Stimulated activated memory B cell treated with anti-CD40 and anti-IgM and Interleukin-4, amounts not matched to agents 10 μg/mL and 1 μg/mL and 100 μg/mL, for 72 hours (primary cell): Measurements from ENCODE around the gene MPPED1.

Source experiments
- ATAC-seq: fragments of 150-1000 bp; cut with Tn5 transposase; 2 replicates; pipeline ENCODE4 v1.10.0; 2021
- H3K27ac Mint-ChIP-seq: one replicate; pipeline ENCODE4 v1.8.0; 2022; ENCODE audit warnings: mild to moderate bottlenecking, mixed read lengths
- H3K27me3 Mint-ChIP-seq: one replicate; pipeline ENCODE4 v1.8.0; 2022; ENCODE audit warnings: mixed read lengths
- H3K36me3 Mint-ChIP-seq: one replicate; pipeline ENCODE4 v1.8.0; 2022; ENCODE audit warnings: mixed read lengths
- H3K4me1 Mint-ChIP-seq: one replicate; pipeline ENCODE4 v1.8.0; 2022; ENCODE audit warnings: mixed read lengths
- H3K4me3 Mint-ChIP-seq: one replicate; pipeline ENCODE4 v1.8.0; 2022; ENCODE audit warnings: mild to moderate bottlenecking, moderate library complexity, mixed read lengths
- H3K9me3 Mint-ChIP-seq: one replicate; pipeline ENCODE4 v1.8.0; 2022; ENCODE audit warnings: mixed read lengths

Gene MPPED1

GRCh38 chr22:43508489-43508888 lies 96.7 kb downstream of the MPPED1 start:
- no peaks in the 10 kb centered on the region for H3K4me1 Mint-ChIP-seq

DNA sequence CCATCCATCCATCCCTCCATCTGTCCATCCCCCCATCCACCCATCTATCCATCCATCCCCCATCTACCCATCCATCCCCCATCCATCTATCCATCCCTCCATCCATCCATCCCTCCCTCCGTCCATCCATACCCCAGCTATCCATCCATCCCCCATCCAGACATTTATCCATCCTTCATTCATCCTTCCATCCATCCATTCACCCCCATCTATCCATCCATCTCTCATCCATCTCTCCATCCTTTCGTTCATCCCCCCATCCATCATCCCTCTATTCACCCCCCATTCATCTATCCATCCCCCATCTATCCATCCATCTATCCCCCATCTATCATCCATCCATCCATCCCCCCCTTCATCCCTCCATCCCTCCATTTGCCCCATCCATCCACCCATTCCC lies 97.5 kb downstream of the MPPED1 start:
- Mint-ChIP-seq H3K4me3 (no peak overlapping the region), H3K9me3 (peaks cover 6% of the 10 kb centered on the region), H3K27me3 (peaks cover 20% of the 10 kb centered on the region), H3K27ac (no peak overlapping the region), H3K4me1 (no peaks in the 10 kb centered on the region), H3K36me3 (no peaks in the 10 kb centered on the region)
- ATAC-seq: no peak

More at GRCh38 chr22:43508489-43508888, 96.7 kb downstream of the MPPED1 start:
- Mint-ChIP-seq H3K9me3 (peaks cover 6% of the 10 kb centered on the region), H3K36me3 (no peaks in the 10 kb centered on the region), H3K27me3 (peaks cover 12% of the 10 kb centered on the region), H3K27ac (no peak overlapping the region), H3K4me3 (no peak overlapping the region)
- no peak for ATAC-seq

DNA sequence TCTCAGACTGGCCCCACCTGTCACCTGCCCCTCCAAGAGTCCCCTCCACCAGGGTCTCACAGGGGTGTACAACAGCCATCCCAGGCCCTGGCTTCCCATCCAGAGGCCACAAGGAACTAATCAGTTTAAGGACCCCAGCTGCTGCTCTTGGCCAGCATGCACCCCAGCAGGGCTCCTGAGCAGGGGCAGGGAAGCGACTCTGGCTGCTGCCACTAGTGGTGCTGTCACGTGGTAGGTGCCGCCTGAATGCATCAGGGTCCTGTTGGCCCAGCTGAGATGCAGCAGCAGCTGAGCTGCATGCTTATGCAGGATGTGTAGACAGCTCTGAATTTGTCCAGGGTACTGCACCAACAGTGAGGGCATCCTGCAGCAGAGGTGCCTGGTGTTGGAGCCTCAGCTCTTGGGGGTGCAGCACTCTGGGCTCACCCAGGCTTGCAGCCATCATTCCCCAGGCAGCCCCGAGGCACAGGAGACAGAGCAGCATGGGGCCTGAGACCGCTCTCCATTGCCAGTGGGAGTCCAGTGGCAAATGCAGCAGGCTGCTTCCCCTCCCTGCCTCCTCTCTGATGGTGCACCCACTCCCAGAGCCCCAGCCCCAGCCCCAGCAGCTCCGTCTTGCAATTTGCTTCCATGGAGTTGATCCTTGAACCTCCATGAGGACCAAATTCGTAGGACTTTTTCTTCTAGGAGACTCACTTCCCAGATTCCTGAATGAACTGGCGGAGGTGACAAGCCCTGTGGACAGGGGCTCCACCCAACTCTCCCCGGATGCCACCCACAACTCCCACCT lies 98.7 kb downstream of the MPPED1 start:
- no peak for ATAC-seq
- H3K4me1 Mint-ChIP-seq: no peaks in the 10 kb centered on the region
- H3K9me3 Mint-ChIP-seq: peaks cover 6% of the 10 kb centered on the region
- H3K36me3 Mint-ChIP-seq: no peaks in the 10 kb centered on the region
- H3K27me3 Mint-ChIP-seq: peaks cover 20% of the 10 kb centered on the region
- no peak overlapping the region for H3K4me3 Mint-ChIP-seq
- H3K27ac Mint-ChIP-seq: no peak overlapping the region

- H3K36me3 Mint-ChIP-seq: no peaks in the 10 kb centered on the region
- H3K4me3 Mint-ChIP-seq: no peak overlapping the region
- H3K9me3 Mint-ChIP-seq: peaks cover 6% of the 10 kb centered on the region
- no peak overlapping the region for H3K27ac Mint-ChIP-seq
- peaks cover 20% of the 10 kb centered on the region for H3K27me3 Mint-ChIP-seq
- no peaks in the 10 kb centered on the region for H3K4me1 Mint-ChIP-seq
- no peak for ATAC-seq
These were observed 99.6 kb downstream of the MPPED1 start for GRCh38 chr22:43511276-43511910.

GRCh38 chr22:43512279-43512678 lies 100.5 kb downstream of the MPPED1 start:
- no peak for ATAC-seq
- Mint-ChIP-seq H3K27me3 (peaks cover 20% of the 10 kb centered on the region), H3K4me3 (no peak overlapping the region)

GRCh38 chr22:43514476-43515157 lies 102.8 kb downstream of the MPPED1 start:
- Mint-ChIP-seq H3K9me3 (no peaks in the 10 kb centered on the region), H3K4me3 (no peak overlapping the region), H3K36me3 (no peaks in the 10 kb centered on the region), H3K27ac (no peak overlapping the region), H3K4me1 (no peaks in the 10 kb centered on the region), H3K27me3 (peaks cover 20% of the 10 kb centered on the region)
- ATAC-seq: no peak

More at GRCh38 chr22:43512279-43512678, 100.5 kb downstream of the MPPED1 start:
- no peaks in the 10 kb centered on the region for H3K36me3 Mint-ChIP-seq
- H3K4me1 Mint-ChIP-seq: no peaks in the 10 kb centered on the region
- H3K27ac Mint-ChIP-seq: no peak overlapping the region
- H3K9me3 Mint-ChIP-seq: peaks cover 6% of the 10 kb centered on the region

DNA sequence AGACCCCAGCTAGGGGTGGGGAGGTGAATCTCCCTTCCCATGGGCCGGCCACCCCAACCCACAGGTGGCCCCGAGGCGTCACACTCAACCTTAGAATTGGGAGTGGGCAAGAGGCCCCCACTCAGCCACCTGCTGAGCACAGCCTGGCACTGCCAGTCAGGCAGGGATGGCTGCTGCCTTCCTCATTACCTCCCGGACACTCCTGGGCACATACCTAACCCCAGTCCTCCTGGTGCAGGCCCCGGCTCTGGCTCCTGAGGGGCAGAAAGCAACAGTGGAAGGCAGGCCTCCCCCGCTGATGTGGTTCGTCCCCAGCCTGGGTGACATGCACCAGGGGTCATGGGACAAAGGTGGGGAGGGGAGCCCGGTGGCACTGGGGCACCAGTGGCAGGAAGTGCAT lies 103.6 kb downstream of the MPPED1 start:
- peaks cover 20% of the 10 kb centered on the region for H3K27me3 Mint-ChIP-seq
- no peaks in the 10 kb centered on the region for H3K4me1 Mint-ChIP-seq
- no peaks in the 10 kb centered on the region for H3K36me3 Mint-ChIP-seq
- no peak overlapping the region for H3K27ac Mint-ChIP-seq
- no peak for ATAC-seq
- no peaks in the 10 kb centered on the region for H3K9me3 Mint-ChIP-seq
- no peak overlapping the region for H3K4me3 Mint-ChIP-seq

DNA sequence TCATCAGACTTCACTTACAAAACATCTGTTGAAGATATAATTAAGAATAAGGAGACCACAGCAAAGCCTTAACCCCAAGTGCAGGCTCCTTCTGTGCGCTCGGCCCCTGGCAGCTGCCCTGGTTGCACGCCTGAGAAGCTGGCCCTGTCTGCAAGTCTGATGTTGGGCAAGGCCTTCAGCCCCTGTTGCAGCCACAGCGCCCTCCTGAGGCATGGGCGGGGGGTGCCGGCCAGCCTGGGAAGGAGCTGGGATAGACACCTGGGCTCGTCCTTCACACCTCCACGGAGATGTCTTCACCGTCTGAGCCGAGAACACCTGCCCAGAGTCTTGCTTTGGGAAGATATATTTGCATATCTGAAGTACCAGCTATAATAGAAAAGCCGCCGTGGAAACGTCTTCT lies 104.1 kb downstream of the MPPED1 start:
- no peaks in the 10 kb centered on the region for H3K36me3 Mint-ChIP-seq
- no peak overlapping the region for H3K4me3 Mint-ChIP-seq
- no peak overlapping the region for H3K27ac Mint-ChIP-seq
- no peaks in the 10 kb centered on the region for H3K4me1 Mint-ChIP-seq
- peaks cover 20% of the 10 kb centered on the region for H3K27me3 Mint-ChIP-seq
- ATAC-seq: no peak
- H3K9me3 Mint-ChIP-seq: no peaks in the 10 kb centered on the region

GRCh38 chr22:43516386-43516785 lies 104.6 kb downstream of the MPPED1 start:
- Mint-ChIP-seq H3K27ac (no peak overlapping the region), H3K27me3 (peaks cover 20% of the 10 kb centered on the region), H3K36me3 (no peaks in the 10 kb centered on the region), H3K9me3 (no peaks in the 10 kb centered on the region), H3K4me3 (no peak overlapping the region), H3K4me1 (no peaks in the 10 kb centered on the region)
- no peak for ATAC-seq

DNA sequence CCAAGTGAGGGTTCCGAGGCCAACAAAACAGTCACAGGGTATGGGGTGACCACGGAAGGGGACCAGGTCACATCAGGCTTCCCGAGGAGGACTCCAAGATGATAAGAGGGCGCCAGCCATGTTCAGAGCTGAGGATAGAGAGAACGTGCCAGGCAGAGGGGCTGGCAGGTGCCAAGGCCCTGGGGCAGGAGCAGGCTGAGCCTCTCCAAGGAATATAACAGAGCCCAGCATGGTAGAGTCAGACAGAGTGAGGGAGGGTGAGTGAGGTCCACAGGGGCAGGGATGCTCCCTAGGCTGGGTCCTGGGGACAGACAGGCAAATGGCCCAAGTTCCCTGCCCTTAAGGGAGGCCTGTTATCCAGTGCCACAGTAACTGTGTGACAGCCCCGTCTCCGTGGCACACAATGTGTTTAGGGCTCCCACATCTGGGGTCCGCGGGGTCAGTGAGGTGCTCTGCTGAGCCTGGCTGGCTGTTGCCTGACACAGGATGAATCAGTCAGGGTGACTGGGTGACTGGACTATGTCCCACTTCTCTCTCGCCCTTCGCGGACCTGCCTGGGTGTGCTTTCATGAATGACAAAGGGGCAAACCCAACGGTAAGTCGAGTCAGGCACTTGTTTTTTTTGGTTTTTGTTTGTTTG lies 105.3 kb downstream of the MPPED1 start:
- no peak overlapping the region for H3K27ac Mint-ChIP-seq
- ATAC-seq: peak; percentile 10
- no peaks in the 10 kb centered on the region for H3K9me3 Mint-ChIP-seq
- H3K36me3 Mint-ChIP-seq: no peaks in the 10 kb centered on the region
- no peak overlapping the region for H3K4me3 Mint-ChIP-seq
- no peaks in the 10 kb centered on the region for H3K4me1 Mint-ChIP-seq
- H3K27me3 Mint-ChIP-seq: peaks cover 20% of the 10 kb centered on the region

- no peaks in the 10 kb centered on the region for H3K4me1 Mint-ChIP-seq
- ATAC-seq: peak; percentile 74
- no peak overlapping the region for H3K27ac Mint-ChIP-seq
- H3K9me3 Mint-ChIP-seq: no peaks in the 10 kb centered on the region
- peaks cover 18% of the 10 kb centered on the region for H3K27me3 Mint-ChIP-seq
- H3K4me3 Mint-ChIP-seq: no peak overlapping the region
- H3K36me3 Mint-ChIP-seq: no peaks in the 10 kb centered on the region
These were observed 108.8 kb downstream of the MPPED1 start for GRCh38 chr22:43520632-43521039.

- Mint-ChIP-seq H3K9me3 (no peaks in the 10 kb centered on the region), H3K4me3 (no peak overlapping the region), H3K4me1 (no peaks in the 10 kb centered on the region), H3K36me3 (no peaks in the 10 kb centered on the region), H3K27me3 (peaks cover 29% of the 10 kb centered on the region), H3K27ac (no peak overlapping the region)
- ATAC-seq: no peak
These were observed 109.9 kb downstream of the MPPED1 start for GRCh38 chr22:43521716-43522115.

DNA sequence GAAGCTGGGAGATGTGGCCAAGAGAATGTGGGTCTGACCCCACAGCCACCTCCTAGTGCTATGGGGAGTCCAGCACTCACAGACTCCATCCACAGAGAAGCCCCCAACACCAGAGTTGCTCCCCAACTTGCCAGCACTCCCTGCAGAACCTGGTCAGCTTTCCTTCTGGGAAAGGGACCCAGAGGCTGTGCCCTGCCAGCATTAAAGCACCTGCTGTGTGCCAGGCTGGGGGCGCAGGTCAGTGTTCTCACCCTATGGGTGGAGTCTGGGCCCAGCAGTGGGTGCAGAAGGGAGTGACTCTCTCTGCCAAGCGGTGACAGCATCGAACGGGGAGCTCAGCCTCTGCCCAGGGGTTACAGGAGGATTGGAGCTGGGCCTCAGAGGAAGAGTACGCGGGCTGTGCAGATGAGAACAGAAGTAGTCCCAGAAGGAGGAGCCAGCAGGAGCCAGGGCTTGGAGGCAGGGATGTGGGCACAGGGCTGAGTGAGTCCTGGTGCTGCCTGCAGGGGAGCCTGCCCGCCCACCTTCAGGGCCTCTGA lies 114.4 kb downstream of the MPPED1 start:
- no peak for ATAC-seq
- no peaks in the 10 kb centered on the region for H3K4me1 Mint-ChIP-seq
- no peaks in the 10 kb centered on the region for H3K9me3 Mint-ChIP-seq
- H3K4me3 Mint-ChIP-seq: no peak overlapping the region
- H3K27me3 Mint-ChIP-seq: peaks cover 59% of the 10 kb centered on the region
- H3K27ac Mint-ChIP-seq: no peak overlapping the region
- no peaks in the 10 kb centered on the region for H3K36me3 Mint-ChIP-seq

GRCh38 chr22:43526946-43527345 lies 115.1 kb downstream of the MPPED1 start:
- no peaks in the 10 kb centered on the region for H3K4me1 Mint-ChIP-seq
- no peak overlapping the region for H3K4me3 Mint-ChIP-seq
- no peak for ATAC-seq
- H3K9me3 Mint-ChIP-seq: no peaks in the 10 kb centered on the region
- H3K27ac Mint-ChIP-seq: no peak overlapping the region
- peaks cover 59% of the 10 kb centered on the region for H3K27me3 Mint-ChIP-seq
- H3K36me3 Mint-ChIP-seq: no peaks in the 10 kb centered on the region
